HG03565 (cell line): ENCODE data around the gene SH3TC1.

Experiments
- ATAC-seq: cut with Tn5 transposase; IDR thresholded peaks from one replicate; pipeline ENCODE4 v1.9.1; 2021; ENCODE audit warnings: mild to moderate bottlenecking, moderate library complexity; ENCODE audit not compliant: unreplicated experiment

Gene SH3TC1

GRCh38 chr4:8198906-8199593, at the start of gene SH3TC1:
TSS of gene SH3TC1 (plus strand) at chr4:8199290. CDS start at chr4:8205195, 5,905 bp downstream.
- peak; percentile 79 for ATAC-seq

- no peak for ATAC-seq
These were observed 49.4 kb upstream of the SH3TC1 start for GRCh38 chr4:8149664-8150063.

GRCh38 chr4:8150152-8151090, 48.7 kb upstream of the SH3TC1 start:
- no peak for ATAC-seq

GRCh38 chr4:8151165-8151650, 47.9 kb upstream of the SH3TC1 start:
- ATAC-seq = no peak

GRCh38 chr4:8152090-8152864, 46.8 kb upstream of the SH3TC1 start:
- ATAC-seq = no peak

GRCh38 chr4:8152865-8153257, 46.2 kb upstream of the SH3TC1 start:
- ATAC-seq = no peak

- ATAC-seq = no peak
These were observed 45.6 kb upstream of the SH3TC1 start for GRCh38 chr4:8153441-8153840.

GRCh38 chr4:8155048-8155447, 44.0 kb upstream of the SH3TC1 start:
- no peak for ATAC-seq

- ATAC-seq = no peak
These were observed 43.2 kb upstream of the SH3TC1 start for GRCh38 chr4:8155660-8156421.

- ATAC-seq = no peak
These were observed 42.5 kb upstream of the SH3TC1 start for GRCh38 chr4:8156617-8157016.

GRCh38 chr4:8157496-8157895, 41.6 kb upstream of the SH3TC1 start:
- no peak for ATAC-seq

- no peak for ATAC-seq
These were observed 41.0 kb upstream of the SH3TC1 start for GRCh38 chr4:8157944-8158709.

- ATAC-seq = peak; percentile 96
These were observed 40.2 kb upstream of the SH3TC1 start, which contains the start of gene ABLIM2 for GRCh38 chr4:8158710-8159536. TSS of gene ABLIM2 (minus strand) at chr4:8158813. CDS start at chr4:8158689, 124 bp downstream.

- no peak for ATAC-seq
These were observed 39.4 kb upstream of the SH3TC1 start for GRCh38 chr4:8159537-8160232.

- no peak for ATAC-seq
These were observed 38.9 kb upstream of the SH3TC1 start for GRCh38 chr4:8160233-8160560.

- ATAC-seq = no peak
These were observed 38.5 kb upstream of the SH3TC1 start for GRCh38 chr4:8160572-8160971.

GRCh38 chr4:8162625-8163024, 36.5 kb upstream of the SH3TC1 start:
- no peak for ATAC-seq

GRCh38 chr4:8163026-8163425, 36.1 kb upstream of the SH3TC1 start:
- no peak for ATAC-seq
